ENCODE data around the gene TCF12. TPM values are rescaled to one million over a fixed set of nuclear protein-coding genes. Genes with fewer than 3 reads are reported as not detected.

The TCF12 gene
- total and polyA plus RNA-seq, 11 donors, result 6.5 to 77.3 (median 43.5) TPM

DNA sequence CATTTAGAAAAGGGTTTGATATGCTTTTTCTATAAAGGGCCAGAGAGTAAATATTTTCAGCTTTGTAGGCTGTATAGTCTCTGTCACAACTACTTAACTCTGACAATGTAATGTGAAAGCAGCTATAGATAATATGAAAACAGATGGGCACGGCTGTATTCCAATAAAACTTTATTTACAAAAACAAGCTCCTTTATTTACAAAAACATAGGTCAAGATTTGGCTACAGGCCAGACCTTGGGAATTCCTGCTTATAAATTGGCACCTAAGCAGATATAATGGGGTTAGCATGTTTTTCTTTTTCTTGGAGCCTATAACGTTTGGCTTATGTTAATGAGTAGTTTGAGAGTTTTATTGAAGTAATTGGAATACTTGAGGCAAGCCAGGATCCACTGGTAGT, 338.5 kb downstream of the TCF12 start:
- WGBS, 4 donors, result 75 to 88% (median 82%) methylated on average over 2 of the region's 2 CpGs
- Histone ChIP-seq H3K36me3 (peaks cover 0 to 38% (median 22%) of the 10 kb centered on the region in 9 donors), H3K27me3 (no peaks in the 10 kb centered on the region), H3K4me1 (peaks cover 0 to 13% (median 2%) of the 10 kb centered on the region in 12 donors), H3K27ac (no peak overlapping the region), H3K4me3 (no peak overlapping the region), H3K9me3 (no peaks in the 10 kb centered on the region)
- intact Hi-C loops (cut with DNase I), result no loop called here
- TF ChIP-seq, protein P1, sequence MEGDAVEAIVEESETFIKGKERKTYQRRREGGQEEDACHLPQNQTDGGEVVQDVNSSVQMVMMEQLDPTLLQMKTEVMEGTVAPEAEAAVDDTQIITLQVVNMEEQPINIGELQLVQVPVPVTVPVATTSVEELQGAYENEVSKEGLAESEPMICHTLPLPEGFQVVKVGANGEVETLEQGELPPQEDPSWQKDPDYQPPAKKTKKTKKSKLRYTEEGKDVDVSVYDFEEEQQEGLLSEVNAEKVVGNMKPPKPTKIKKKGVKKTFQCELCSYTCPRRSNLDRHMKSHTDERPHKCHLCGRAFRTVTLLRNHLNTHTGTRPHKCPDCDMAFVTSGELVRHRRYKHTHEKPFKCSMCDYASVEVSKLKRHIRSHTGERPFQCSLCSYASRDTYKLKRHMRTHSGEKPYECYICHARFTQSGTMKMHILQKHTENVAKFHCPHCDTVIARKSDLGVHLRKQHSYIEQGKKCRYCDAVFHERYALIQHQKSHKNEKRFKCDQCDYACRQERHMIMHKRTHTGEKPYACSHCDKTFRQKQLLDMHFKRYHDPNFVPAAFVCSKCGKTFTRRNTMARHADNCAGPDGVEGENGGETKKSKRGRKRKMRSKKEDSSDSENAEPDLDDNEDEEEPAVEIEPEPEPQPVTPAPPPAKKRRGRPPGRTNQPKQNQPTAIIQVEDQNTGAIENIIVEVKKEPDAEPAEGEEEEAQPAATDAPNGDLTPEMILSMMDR (IDR thresholded peaks at IDR 0.05), result no peak
- TF ChIP-seq POLR2A (IDR thresholded peaks at IDR 0.05), result no peak
- DNase-seq, result no peak
- ATAC-seq, result no peak

- Histone ChIP-seq H3K9me3 (no peaks in the 10 kb centered on the region), H3K27ac (no peak overlapping the region), H3K4me3 (no peak overlapping the region), H3K36me3 (peaks cover 0 to 42% (median 30%) of the 10 kb centered on the region in 9 donors), H3K27me3 (no peaks in the 10 kb centered on the region), H3K4me1 (peaks cover 0 to 13% (median 2%) of the 10 kb centered on the region in 12 donors)
- no peak for DNase-seq
- no peak for ATAC-seq
- TF ChIP-seq POLR2A (IDR thresholded peaks at IDR 0.05), result no peak
- TF ChIP-seq, protein P1 (IDR thresholded peaks at IDR 0.05), result no peak
- intact Hi-C loops (cut with DNase I), result no loop called here
- 52 to 66% (median 59%) methylated on average over 6 of the region's 6 CpGs for WGBS, 4 donors
Measured at GRCh38 chr15:57259568-57260040, 341.2 kb downstream of the TCF12 start.

- no peaks in the 10 kb centered on the region for H3K27me3 ChIP-seq
- DNase-seq, result no peak
- no peak overlapping the region for H3K4me3 ChIP-seq
- peaks cover 0 to 61% (median 44%) of the 10 kb centered on the region in 9 donors for H3K36me3 ChIP-seq
- TF ChIP-seq, protein P1 (IDR thresholded peaks at IDR 0.05), result no peak
- TF ChIP-seq POLR2A (IDR thresholded peaks at IDR 0.05), result no peak
- peaks cover 0 to 13% (median 0%) of the 10 kb centered on the region in 12 donors for H3K4me1 ChIP-seq
- ATAC-seq, result no peak
- intact Hi-C loops (cut with DNase I), result no loop called here
- no peaks in the 10 kb centered on the region for H3K9me3 ChIP-seq
- no peak overlapping the region for H3K27ac ChIP-seq
- WGBS, 4 donors, result 82 to 91% (median 84%) methylated on average over 3 of the region's 3 CpGs
Measured at GRCh38 chr15:57263520-57263919, 345.1 kb downstream of the TCF12 start.

GRCh38 chr15:57272771-57273357, 354.4 kb downstream of the TCF12 start:
- WGBS, 4 donors, result 94 to 97% (median 95%) methylated on average over 9 of the region's 9 CpGs
- Histone ChIP-seq H3K36me3 (peaks cover 0 to 56% (median 38%) of the 10 kb centered on the region in 9 donors), H3K4me3 (no peak overlapping the region), H3K4me1 (no peaks in the 10 kb centered on the region), H3K9me3 (no peaks in the 10 kb centered on the region), H3K27ac (no peak overlapping the region), H3K27me3 (no peaks in the 10 kb centered on the region)
- intact Hi-C loops (cut with DNase I), result no loop called here
- DNase-seq (no peak), ATAC-seq (no peak)
- TF ChIP-seq, protein P1 (IDR thresholded peaks at IDR 0.05), result no peak
- TF ChIP-seq POLR2A (IDR thresholded peaks at IDR 0.05), result no peak
